GM18511 (cell line): ENCODE data around the gene IFT25.

Experiments used
- ATAC-seq: cut with Tn5 transposase; IDR thresholded peaks from one replicate; pipeline ENCODE4 v1.9.1; 2021; ENCODE audit warnings: mild to moderate bottlenecking, moderate library complexity; ENCODE audit not compliant: unreplicated experiment

IFT25 gene

GRCh38 chr1:53930932-53931331 is 14.6 kb downstream of the IFT25 start:
- no peak for ATAC-seq

- no peak for ATAC-seq
These were observed 16.1 kb downstream of the IFT25 start for GRCh38 chr1:53929246-53929960.

- no peak for ATAC-seq
These were observed 18.1 kb downstream of the IFT25 start for GRCh38 chr1:53927376-53927881.

- no peak for ATAC-seq
These were observed 25.8 kb downstream of the IFT25 start for GRCh38 chr1:53919675-53920066.

GRCh38 chr1:53918343-53918742 is 27.2 kb downstream of the IFT25 start:
- ATAC-seq = no peak

GRCh38 chr1:53913352-53914033 is 32.0 kb downstream of the IFT25 start:
- ATAC-seq = no peak

GRCh38 chr1:53911442-53911841 is 34.1 kb downstream of the IFT25 start:
- ATAC-seq = no peak

- no peak for ATAC-seq
These were observed 35.6 kb downstream of the IFT25 start for GRCh38 chr1:53909946-53910345.

GRCh38 chr1:53906121-53906520 is 39.4 kb downstream of the IFT25 start:
- no peak for ATAC-seq

- ATAC-seq = no peak
These were observed 40.0 kb downstream of the IFT25 start for GRCh38 chr1:53905509-53905908.

GRCh38 chr1:53902235-53903138 is 43.0 kb downstream of the IFT25 start:
- no peak for ATAC-seq

- no peak for ATAC-seq
These were observed 45.8 kb downstream of the IFT25 start for GRCh38 chr1:53899708-53900107.

- ATAC-seq = no peak
These were observed 46.3 kb downstream of the IFT25 start for GRCh38 chr1:53899206-53899628.

- ATAC-seq = no peak
These were observed 48.8 kb downstream of the IFT25 start for GRCh38 chr1:53896635-53897229.

GRCh38 chr1:53895421-53895820 is 50.1 kb downstream of the IFT25 start:
- no peak for ATAC-seq

- no peak for ATAC-seq
These were observed 50.9 kb downstream of the IFT25 start for GRCh38 chr1:53894644-53895043.

- no peak for ATAC-seq
These were observed 51.4 kb downstream of the IFT25 start, which contains the start of gene DIO1 for GRCh38 chr1:53893999-53894636. Gene DIO1 (plus strand): TSS chr1:53894187. CDS start chr1:53894211, 24 bp downstream.

GRCh38 chr1:53892911-53893310 is 52.6 kb downstream of the IFT25 start:
- ATAC-seq = no peak

- no peak for ATAC-seq
These were observed 53.8 kb downstream of the IFT25 start for GRCh38 chr1:53891678-53892077.

- no peak for ATAC-seq
These were observed 54.5 kb downstream of the IFT25 start for GRCh38 chr1:53891018-53891417.
